ENCODE results near the gene ABCA8.
"Not testable (repeated sequence)": the region's sequence is repeated elsewhere in the genome, so short reads cannot be mapped to it uniquely, and the experiment has no call there.

Gene ABCA8

DNA sequence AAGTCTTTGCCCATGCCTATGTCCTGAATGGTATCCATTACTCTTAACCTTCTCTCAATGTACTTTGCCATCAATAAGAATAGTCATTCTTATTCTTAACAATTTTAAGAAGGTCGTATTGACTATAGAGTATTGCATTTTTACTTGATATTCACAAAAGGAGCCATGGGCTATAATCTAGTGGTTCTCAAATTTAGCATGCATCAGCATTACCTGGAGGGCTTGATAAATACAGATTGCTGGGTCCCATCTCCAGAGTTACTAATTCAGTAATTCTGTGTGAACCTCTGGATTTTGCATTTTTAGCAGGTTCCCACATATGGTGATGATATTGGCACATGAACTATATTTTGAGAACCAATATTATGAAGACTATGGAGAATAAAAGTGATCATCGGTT lies 89.6 kb downstream of the ABCA8 start:
- DNase-seq, result no peak

DNA sequence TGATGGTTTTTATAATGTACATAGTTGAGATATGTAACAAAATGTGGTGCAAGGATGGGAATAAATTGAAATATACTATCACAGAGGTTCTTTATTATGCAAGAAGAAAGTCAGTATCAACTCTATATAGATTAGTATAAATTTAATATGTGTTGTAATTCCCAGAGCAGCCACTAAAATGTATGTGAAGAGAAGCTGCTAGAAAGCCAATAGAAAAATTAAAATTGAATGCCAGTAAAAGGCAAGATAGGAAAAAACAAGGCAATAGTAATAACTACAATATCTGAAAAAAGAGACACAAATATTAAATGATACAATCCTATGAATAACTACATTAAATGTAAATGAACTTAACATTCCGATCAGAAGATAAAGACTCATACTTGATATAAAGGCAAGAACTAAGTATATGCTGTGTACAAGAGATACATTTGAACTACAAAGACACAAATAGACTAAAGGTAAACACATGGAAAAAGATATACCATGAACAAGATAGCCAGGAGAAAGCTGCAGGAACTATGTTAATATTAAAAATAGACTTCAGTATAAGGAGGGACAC lies 92.0 kb downstream of the ABCA8 start:
- no peak for DNase-seq

DNA sequence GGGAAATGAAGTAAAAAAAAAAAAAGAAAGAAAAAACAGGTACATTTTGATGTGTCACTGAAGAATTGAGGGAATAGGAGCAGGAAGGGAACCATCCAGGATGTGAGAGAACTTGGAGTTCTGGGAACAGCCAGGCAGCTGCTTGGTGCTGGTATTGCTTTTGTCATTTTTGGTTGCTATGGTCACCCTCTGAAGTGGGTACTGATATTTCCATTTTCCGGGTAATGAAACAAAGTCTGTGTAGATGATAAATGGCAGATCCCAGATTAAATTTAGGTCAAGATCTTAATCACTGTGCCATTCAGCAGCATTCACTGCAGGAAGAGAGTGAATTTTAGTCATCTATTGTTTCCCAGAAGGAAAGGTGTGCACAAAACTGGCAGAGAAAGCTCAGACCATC lies 93.6 kb downstream of the ABCA8 start:
- DNase-seq, result no peak

DNA sequence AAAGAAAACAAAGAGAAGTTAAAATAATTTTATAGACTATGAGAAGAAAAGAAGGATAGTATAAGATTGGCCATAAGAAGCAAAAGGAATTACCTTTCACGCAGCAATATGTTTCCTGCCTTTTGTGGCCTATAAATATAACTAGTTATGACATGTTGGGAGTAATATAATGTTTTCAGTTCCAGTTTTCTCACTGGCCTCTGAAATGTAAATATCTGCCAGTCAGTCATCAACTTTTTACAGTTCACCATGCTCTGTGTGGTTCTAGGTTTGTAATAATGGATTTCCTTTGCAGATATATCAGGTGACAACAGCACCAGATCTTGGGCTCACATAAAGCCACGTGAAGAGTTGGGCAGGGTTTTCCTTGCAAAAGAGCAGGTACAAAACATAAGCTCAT lies 94.3 kb downstream of the ABCA8 start:
- DNase-seq, result no peak

DNA sequence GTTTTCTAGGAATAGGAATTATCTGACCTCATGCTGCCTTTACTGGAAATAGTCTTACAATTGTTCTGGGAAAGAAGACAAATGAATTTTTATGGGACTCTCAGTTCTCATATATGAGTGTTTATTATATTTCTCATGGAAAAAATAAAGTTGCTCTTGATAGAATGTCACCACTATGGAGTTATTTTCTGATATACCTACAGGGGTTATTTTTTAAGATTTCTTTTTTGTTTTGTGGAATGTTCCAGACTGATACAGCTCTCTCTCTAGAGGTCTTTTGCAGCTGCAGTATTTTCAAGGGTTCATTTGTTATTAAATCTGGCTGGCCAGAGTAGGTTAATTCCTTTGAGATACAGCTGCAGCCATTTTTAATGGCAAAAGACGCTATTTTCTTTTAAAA lies 100.7 kb downstream of the ABCA8 start:
- DNase-seq, result no peak

DNA sequence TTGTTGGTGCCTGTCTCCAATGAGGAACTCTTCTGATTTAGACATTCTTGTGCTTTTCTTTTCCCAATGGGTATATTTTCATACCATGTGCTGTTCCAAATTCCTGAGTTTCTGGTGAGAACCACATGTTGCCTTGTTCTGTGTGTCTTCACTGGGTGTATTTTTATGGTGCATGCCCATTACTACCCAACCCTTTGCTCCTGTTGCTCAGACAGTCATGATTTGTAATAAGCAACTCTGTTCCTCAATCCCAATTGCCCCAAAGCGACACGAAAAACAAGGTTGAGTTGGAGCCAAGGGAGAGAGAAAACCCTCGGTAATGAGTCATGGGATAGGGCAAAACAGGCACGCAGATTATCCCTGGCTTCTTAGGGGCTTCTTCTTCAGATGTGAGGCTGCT lies 101.8 kb downstream of the ABCA8 start:
- no peak for DNase-seq

DNA sequence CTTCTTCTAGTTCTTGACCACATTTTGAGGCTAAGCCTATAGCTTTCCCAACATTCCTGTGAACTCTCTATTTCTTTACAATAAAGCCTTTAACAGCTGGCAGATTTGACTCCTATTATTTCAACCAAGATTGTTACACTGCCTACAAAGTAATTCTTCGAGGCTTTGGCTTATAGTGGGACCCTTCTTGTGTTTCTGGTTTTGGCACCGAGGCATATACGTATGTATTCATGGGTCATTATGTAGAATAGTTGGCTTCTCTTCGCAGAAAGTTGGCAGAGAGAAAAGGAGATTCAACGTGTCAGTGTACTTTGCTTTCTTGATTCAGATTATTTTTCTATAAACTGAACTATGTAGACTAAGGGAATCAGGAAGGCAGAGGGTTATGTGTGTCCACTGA lies 102.2 kb downstream of the ABCA8 start:
- DNase-seq, result no peak

DNA sequence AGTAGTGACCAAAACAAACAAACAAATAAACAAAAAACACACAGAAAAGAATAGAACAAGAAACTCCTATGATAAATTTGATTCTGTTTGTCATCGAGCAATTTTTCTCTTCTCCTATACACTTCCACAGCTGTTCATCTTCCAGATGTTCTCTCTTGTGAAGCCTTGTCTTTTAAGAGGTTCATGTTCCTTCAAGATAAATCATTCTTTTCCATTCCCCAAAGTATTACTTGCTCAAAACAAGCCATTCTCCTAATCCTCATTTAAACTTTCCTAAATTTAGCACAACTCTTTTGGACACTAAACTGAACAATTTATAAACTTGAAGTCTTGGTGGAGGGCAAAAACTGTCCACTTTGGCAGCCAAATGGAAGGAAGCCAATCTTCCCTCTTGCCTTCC lies 103.3 kb downstream of the ABCA8 start:
- DNase-seq, result no peak

DNA sequence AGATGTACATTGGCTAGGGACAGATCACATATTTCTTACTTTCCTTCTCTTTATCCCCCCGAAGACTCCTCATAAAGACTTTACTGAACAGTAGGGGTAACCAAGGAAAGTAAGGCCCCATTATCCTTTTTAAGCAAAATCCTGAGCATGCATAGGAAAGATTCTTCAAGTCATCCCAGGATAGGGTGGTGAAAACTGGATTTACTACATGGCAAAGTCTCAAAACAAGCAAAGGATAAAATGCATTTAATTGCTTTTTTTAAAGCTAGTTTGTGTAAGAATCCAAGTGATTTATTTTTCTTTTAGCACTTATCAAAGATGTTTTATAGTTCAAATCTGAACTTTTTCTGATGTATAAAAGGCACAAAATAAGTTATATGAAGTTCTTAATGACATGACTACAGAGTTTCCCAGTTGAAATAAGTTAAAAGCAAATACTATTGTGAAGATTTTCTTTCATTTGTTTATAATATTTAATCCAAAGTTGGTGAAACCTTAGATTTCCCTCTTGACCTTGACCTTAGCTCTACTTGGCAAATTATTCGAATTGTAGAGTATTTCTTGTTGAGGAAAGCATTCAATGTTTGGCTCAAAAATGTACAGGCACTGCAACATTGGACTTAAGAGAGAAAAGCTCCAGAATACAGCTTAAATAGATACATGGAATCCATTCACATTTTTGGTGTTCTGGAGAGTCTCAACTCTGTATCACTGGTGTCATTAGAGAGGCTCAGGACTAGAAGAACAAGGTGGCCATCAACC lies 104.3 kb downstream of the ABCA8 start:
- no peak for DNase-seq

DNA sequence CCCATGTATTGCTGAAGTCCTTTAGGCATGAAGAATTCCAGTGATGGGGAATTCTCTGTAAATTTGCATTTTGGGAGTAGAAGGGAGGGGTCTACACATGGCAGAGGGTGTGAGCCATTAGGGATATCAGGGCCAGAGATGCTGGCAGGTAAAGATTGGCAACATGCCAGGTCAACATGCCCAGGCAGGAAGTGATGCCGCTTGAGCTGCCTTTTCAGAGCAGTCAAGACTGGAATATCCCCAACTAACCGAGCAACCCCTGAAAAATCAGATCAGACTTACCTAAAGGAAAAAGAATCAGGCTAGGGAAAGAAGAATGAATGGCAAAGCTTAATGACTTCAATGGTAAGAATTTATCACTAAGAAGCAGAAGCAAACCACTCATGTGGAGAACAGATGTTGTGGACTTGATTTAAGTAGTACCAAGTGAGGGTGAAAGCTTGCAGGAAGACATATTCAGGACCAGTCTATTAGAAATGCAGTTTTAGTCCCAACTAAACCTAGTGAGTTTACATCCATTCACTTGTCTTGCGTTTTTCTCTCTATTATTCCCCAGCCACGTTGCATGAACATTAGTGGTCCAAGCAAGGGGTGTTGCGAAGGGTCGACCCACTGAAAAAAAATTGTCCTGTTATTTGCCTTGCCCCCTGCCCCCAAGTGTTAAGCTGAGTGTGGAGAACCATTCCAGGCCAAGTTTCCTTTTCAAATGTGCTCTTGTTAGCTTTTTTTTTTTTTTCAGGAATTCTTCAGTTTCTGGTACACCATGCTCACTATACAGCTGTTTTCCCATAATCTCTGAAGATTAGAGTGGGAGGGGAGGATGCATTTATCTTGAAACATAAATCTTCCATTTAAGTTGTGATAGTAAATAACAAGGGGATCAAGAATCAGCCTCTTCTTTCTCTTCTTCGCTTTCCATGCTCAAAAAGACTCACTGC lies 105.2 kb downstream of the ABCA8 start:
- DNase-seq, result no peak

DNA sequence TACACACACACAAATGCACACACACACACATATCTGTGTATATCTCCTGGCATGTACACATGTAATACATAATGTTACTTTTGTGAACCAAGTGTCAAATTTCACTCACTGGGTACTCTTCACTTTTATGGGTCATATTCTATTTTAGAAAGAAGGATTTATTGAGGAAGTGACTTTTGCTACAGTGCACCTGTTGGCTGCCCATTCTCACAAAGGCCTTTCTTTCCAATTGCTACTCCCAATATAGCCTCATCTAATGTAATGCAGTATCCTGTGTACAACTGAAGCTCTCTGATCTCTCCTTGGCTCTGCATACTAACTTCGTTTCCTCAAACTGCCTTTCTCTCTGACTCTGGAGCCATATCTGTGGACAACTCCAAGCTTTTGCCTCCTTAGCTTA lies 107.5 kb downstream of the ABCA8 start:
- DNase-seq, result no peak

DNA sequence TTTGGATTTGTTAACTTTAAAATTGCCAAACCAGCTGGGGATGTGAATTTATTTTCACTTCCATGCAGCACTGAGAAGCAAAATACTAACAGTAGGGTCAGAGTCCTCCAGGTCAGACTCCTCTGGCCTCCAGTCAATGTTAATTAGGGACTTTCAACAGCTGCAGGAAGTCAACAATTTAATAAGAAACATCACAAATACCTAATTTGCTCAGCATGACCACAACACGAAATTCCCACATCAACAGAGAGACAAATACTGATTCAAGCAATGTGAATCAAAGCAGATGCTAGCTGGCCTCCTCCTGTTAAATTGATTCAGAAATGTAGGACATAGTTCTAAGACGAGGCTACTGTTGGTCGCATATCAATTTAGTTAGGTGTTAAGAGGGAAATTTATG lies 111.7 kb downstream of the ABCA8 start:
- no peak for DNase-seq

DNA sequence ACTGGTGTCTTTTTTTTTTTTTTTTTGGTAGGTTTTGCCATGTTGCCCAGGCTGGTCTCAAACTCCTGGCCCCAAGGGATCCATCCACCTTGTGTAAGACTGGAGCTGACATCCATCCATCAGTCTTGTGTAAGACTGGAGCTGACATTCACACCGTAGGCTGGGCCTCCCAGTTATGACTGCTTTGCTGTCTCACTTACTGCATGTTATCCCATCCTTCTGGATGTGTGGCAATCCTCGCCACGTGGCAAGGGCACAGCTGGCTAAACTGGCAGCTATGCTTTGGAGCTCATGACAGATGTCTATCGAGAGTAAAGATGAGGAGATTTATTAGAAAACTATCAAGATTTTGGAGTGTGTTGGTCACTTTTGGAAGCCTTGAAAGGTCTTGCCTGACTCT lies 115.1 kb downstream of the ABCA8 start:
- no peak for DNase-seq

DNA sequence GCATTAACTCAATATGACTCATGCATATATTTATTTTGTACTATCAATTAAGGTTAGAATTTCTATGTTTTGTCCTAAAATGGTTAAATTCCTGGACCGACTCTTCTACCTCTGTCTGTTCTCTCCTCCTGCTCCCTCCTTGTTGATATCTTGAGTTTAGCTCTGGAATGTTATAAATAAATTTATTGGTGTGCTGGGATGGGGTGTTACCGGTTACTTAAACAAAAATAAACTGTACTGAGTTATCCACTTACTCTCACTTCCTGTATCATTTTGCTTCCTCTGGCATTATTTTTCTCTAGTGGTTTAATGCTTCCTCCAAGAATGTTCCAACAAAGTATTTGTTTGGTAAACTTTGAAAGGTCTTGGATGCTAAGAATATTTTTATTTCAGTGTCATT lies 120.1 kb downstream of the ABCA8 start:
- no peak for DNase-seq

DNA sequence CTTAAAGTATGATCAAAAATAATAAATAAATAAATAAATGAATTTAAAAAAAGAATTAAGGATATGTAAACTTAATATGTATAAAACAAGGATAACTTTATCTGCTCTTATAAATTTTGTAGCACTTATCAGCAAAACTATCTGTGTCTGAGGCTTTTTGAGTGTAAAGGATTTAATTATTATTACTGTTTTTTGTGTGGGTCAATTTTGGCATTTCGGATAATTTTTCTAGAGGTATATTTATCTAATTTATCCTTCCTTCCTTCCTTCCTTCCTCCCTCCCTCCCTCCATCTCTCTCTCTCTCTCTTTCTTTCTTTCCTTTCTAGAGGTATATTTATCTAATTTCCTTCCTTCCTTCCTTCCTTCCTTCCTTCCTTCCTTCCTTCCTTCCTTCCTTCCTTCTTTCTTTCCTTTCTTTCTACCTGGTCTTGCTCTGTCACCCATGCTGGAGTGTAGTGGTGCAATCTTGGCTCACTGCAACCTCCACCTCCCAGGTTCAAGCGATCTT lies 120.8 kb downstream of the ABCA8 start:
- no peak for DNase-seq

DNA sequence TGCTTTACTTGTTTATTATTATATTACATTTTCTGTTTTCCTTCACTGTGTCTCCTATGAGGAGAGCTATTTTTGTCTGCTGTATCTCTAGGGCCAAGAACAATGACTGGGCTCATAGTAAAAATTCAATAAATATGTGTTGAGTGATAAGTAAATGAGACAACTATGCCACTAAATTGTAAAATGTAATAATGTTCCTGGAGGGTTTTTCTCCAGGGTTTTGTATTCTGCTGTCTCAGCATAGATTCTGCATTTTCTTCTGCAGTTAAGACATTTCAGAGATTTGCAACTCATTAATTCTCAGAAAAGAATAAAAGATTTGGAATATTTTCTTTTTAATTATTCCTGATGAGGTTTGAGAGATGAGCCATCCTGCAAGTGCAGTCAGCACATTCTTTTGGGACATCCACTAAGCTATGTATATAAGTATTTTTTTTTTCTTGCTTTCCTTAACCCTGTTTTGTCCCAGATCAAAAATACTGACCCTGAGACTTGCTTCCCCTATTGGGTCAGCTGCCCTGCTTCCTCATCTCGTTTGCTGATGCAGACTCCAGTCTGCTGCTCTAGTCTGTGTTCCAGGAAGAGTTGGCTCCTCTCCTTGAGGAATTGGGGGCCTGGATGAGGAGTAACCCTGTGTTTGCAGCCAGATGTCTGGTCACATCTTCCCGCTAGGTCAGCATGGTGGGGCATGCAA lies 122.9 kb downstream of the ABCA8 start:
- DNase-seq, result no peak

DNA sequence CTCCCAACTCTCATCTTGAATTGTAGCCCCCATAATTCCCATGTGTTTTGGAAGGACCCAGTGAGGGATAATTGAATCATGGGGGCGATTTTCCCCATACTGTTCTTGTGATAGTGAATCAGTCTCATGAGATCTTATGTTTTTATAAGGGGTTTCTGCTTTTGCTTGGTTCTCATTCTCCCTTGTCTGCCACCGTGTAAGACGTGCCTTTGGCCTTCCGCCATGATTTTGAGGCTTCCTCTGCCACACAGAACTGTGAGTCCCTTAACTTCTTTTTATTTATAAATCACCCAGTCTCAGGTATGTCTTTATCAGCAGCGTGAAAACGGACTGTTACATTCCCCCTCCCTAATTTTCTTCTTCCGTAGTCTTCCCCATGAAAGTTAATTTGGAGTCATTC lies 124.0 kb downstream of the ABCA8 start:
- DNase-seq, result no peak

DNA sequence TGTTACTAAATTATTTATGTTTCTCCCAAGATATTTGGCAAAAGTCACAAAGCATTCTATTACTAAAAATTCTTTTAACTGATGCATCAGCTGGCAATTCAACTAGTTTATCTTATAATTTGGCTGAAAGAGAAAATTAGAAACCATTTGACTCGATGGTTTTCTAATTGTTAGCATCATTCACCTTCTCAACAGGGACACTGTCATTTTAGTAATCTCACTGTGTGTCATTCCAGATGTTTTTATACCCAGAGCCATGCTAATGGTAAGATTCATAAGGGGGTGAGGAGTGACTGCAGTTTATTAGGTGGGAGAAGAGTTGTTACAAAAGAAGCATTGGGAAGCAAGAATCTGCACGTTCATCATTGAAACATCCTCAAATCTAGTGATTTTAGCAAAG lies 124.9 kb downstream of the ABCA8 start:
- no peak for DNase-seq

DNA sequence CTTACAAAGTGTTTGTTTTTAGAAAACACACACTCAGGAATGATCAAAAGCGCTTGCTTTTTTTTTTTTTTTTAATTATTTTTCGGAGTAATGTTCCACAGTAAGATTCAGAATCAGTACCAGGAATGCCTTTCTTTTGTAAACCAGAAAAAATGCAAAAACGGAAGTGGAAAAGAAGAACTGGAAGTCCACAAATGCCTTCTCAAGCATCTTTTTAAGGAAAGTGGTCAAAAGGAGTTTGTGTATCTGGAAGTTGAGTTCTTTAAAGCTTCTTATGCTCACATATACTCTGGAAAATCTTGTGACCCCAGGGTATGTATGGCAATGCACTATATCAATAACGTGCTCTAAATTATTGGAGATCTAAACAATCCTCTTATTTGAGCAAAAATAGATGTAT lies 126.0 kb downstream of the ABCA8 start:
- no peak for DNase-seq

DNA sequence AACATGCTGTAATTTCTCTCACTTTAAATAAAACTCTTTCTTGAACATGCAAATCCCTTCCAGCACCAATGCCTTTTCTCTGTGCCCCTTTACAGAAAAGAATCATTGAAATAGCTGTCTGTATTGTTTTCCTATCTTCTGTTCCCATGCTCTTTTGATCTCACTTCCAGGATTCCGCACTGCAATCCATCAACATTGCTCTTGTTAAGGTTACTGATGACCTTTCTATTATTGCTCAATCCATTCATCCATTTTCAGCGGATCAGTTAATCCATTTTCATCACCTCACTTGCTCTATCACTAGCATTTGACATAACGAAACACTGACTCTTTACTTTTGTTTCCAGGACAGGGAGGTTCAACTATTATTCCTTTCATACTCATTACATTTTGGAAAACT lies 130.5 kb downstream of the ABCA8 start:
- DNase-seq, result no peak

DNA sequence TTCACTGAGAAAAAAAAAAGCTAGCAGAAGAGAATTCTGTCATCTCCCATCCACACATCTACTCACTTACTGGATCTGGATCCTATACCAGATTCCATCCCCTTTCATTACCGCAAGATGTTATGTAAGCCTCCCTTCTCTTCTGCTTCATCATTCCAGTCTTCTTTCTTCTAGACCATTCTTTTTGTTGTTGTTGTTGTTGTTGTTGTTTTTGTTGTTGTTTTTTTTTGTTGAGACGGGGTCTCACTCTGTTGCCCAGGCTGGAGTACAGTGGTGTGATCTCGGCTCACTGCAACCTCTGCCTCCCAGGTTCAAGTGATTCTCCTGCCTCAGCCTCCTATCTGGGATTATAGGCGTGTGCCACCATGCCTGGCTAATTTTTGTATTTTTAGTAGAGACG lies 131.0 kb downstream of the ABCA8 start:
- not testable (repeated sequence) for DNase-seq

DNA sequence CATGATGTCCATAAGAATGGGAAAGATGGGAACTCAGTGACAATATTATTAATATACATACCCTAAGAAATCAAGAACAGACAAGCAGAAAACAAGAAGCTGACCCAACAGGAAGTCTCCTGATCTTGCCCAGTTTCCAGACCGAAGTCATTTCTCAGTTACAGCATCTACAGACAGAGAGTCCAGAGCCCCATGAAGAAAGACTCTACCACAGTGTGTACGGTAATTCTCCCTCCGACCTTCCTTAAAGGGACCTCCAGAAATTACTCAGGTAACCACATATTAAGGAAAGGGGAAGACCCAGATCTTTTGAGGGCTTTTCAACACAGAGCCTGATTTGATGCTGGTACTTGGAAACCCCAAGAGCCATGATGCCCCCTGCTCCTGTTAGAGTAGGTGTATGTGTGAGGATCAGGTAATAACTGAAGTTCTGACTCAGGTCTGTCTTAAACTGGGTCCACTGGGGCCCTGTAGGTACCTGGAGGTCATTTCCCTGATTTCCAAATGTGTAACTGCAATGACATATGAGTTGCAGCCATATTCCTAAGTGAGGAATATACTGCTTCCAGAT lies 132.4 kb downstream of the ABCA8 start:
- no peak for DNase-seq
